ENCODE results near the gene FAM131A. TPM values are rescaled to one million over a fixed set of nuclear protein-coding genes. Genes with fewer than 3 reads are reported as not detected.
"Not testable (repeated sequence)": the region's sequence is repeated elsewhere in the genome, so short reads cannot be mapped to it uniquely, and the experiment has no call there.

FAM131A gene
- total RNA-seq, 6 experiments from 2014 or later = 2.4 to 6.5 (median 3.1) TPM

- Histone ChIP-seq H3K4me1 (peaks cover 0 to 6% (median 0%) of the 10 kb centered on the region in 4 donors), H3K27me3 (no peaks in the 10 kb centered on the region), H3K4me3 (peak overlapping the region; percentile 65 to 69 (median 68)), H3K27ac (peak overlapping the region; percentile 70 to 91 (median 75)), H3K9me3 (no peaks in the 10 kb centered on the region), H3K36me3 (peaks cover 3 to 34% (median 22%) of the 10 kb centered on the region in 4 donors)
- TF ChIP-seq POLR2A (IDR thresholded peaks at IDR 0.05) = no peak
- no peak for TF ChIP-seq CTCF (IDR thresholded peaks at IDR 0.05)
- intact Hi-C loops (cut with DNase I) = no loop called here
- WGBS (ENCODE audit: insufficient coverage, low coverage, low lambda C conversion rate, missing lambda C conversion rate) = 19% methylated on average over 13 of the region's 17 CpGs
- ATAC-seq (peak; percentile 6 to 28 (median 10)), DNase-seq (no peak)
Measured at GRCh38 chr3:184336547-184337398, 627 bp upstream of the FAM131A start.

GRCh38 chr3:184337981-184338380 lies 581 bp downstream of the FAM131A start:
- peak overlapping the region in 1 of 3 donors; percentile 26 for H3K27ac ChIP-seq
- H3K4me1 ChIP-seq = peaks cover 0 to 6% (median 0%) of the 10 kb centered on the region in 4 donors
- no peak for ATAC-seq

GRCh38 chr3:184338511-184338945 lies 1.1 kb downstream of the FAM131A start:
- 69% methylated on average over 4 of the region's 37 CpGs for WGBS (ENCODE audit: insufficient coverage, low coverage, low lambda C conversion rate, missing lambda C conversion rate)
- Histone ChIP-seq H3K4me1 (peaks cover 0 to 6% (median 0%) of the 10 kb centered on the region in 4 donors), H3K4me3 (no peak overlapping the region), H3K9me3 (no peaks in the 10 kb centered on the region), H3K27ac (peak overlapping the region in 1 of 3 donors; percentile 26), H3K36me3 (peaks cover 0 to 17% (median 8%) of the 10 kb centered on the region in 4 donors), H3K27me3 (no peaks in the 10 kb centered on the region)
- intact Hi-C loops (cut with DNase I) = no loop called here
- TF ChIP-seq CTCF (IDR thresholded peaks at IDR 0.05) = no peak
- TF ChIP-seq POLR2A (IDR thresholded peaks at IDR 0.05) = no peak
- peak in 1 of 3 donors; percentile 52 for DNase-seq
- ATAC-seq = no peak

More at GRCh38 chr3:184337981-184338380, 581 bp downstream of the FAM131A start:
- H3K9me3 ChIP-seq = no peaks in the 10 kb centered on the region
- peaks cover 0 to 22% (median 12%) of the 10 kb centered on the region in 4 donors for H3K36me3 ChIP-seq
- no peak for DNase-seq
- intact Hi-C loops (cut with DNase I) = no loop called here
- no peaks in the 10 kb centered on the region for H3K27me3 ChIP-seq
- TF ChIP-seq CTCF (IDR thresholded peaks at IDR 0.05) = no peak
- no peak overlapping the region for H3K4me3 ChIP-seq
- 61% methylated on average over 6 of the region's 7 CpGs for WGBS (ENCODE audit: insufficient coverage, low coverage, low lambda C conversion rate, missing lambda C conversion rate)

- TF ChIP-seq POLR2A (IDR thresholded peaks at IDR 0.05) (no peak), CTCF (IDR thresholded peaks at IDR 0.05) (no peak)
- Histone ChIP-seq H3K36me3 (peaks cover 0 to 12% (median 6%) of the 10 kb centered on the region in 4 donors), H3K9me3 (no peaks in the 10 kb centered on the region), H3K27me3 (no peaks in the 10 kb centered on the region), H3K27ac (no peak overlapping the region), H3K4me3 (no peak overlapping the region), H3K4me1 (peaks cover 0 to 6% (median 0%) of the 10 kb centered on the region in 4 donors)
- intact Hi-C loops (cut with DNase I) = no loop called here
- ATAC-seq (no peak), DNase-seq (no peak)
- WGBS (ENCODE audit: insufficient coverage, low coverage, low lambda C conversion rate, missing lambda C conversion rate) = 70% methylated on average over 8 of the region's 8 CpGs
Measured at GRCh38 chr3:184339001-184339400, 1.6 kb downstream of the FAM131A start.

GRCh38 chr3:184339451-184340135 lies 2.2 kb downstream of the FAM131A start:
- intact Hi-C loops (cut with DNase I) = not testable (repeated sequence)

More at GRCh38 chr3:184339451-184340135, 2.2 kb downstream of the FAM131A start:
- H3K27ac ChIP-seq, H3K4me1 ChIP-seq, DNase-seq, H3K9me3 ChIP-seq, H3K36me3 ChIP-seq, H3K4me3 ChIP-seq, ATAC-seq, H3K27me3 ChIP-seq: not testable (repeated sequence)
- 91% methylated on average over 11 of the region's 19 CpGs for whole genome bisulfite sequencing (ENCODE audit: insufficient coverage, low coverage, low lambda C conversion rate, missing lambda C conversion rate)

All from right lobe of liver (tissue), 6 donors.